Neuronal stem cell (in vitro differentiated cells): ENCODE measurements around the gene RAB44.

ENCODE experiments used
- DNase-seq: peaks from one replicate; pipeline ENCODE4 v3.0.0-alpha.2; 2013; ENCODE audit warnings: low spot score
- H2AFZ ChIP-seq: one replicate; pipeline ENCODE4 v1.6.1; 2013; ENCODE audit warnings: mild to moderate bottlenecking, low read length, inconsistent platforms
- H2AK5ac ChIP-seq: 2 replicates; pipeline ENCODE4 v1.6.1; 2013; ENCODE audit warnings: low read depth, mild to moderate bottlenecking, inconsistent platforms, low read length, moderate library complexity, mixed read lengths
- H2BK120ac ChIP-seq: 2 replicates; pipeline ENCODE4 v1.6.1; 2013; ENCODE audit warnings: low read depth, mild to moderate bottlenecking, inconsistent platforms, low read length, moderate library complexity, mixed read lengths
- H2BK12ac ChIP-seq: one replicate; pipeline ENCODE4 v1.6.1; 2013; ENCODE audit warnings: low read length, inconsistent platforms
- H2BK15ac ChIP-seq: 2 replicates; pipeline ENCODE4 v1.6.1; 2013; ENCODE audit warnings: mild to moderate bottlenecking, low read length, inconsistent platforms, mixed read lengths
- H2BK5ac ChIP-seq: one replicate; pipeline ENCODE4 v1.6.1; 2013; ENCODE audit warnings: inconsistent platforms, mild to moderate bottlenecking, low read length, moderate library complexity
- H3K14ac ChIP-seq: one replicate; pipeline ENCODE4 v1.6.1; 2013; ENCODE audit warnings: low read length, inconsistent platforms
- H3K18ac ChIP-seq: 2 replicates; pipeline ENCODE4 v1.6.1; 2013; ENCODE audit warnings: low read length, inconsistent platforms
- H3K23ac ChIP-seq: 2 replicates; pipeline ENCODE4 v1.6.1; 2013; ENCODE audit warnings: low read depth, mild to moderate bottlenecking, mixed read lengths, low read length, inconsistent platforms; ENCODE audit not compliant: poor library complexity
- H3K27ac ChIP-seq: replicated peaks from 3 replicates; pipeline ENCODE4 v1.5.1; 2013; ENCODE audit warnings: low read length, inconsistent platforms
- H3K27me3 ChIP-seq, 3 experiments: 2 replicates each; pipeline ENCODE4 v1.6.1; 2013; ENCODE audit warnings: low read length in 3 of 3, mild to moderate bottlenecking in 2 of 3, inconsistent platforms in 1 of 3, low read depth in 1 of 3, mixed read lengths in 1 of 3, moderate library complexity in 1 of 3; ENCODE audit not compliant: control insufficient read depth in 3 of 3, insufficient read depth in 3 of 3
- H3K36me3 ChIP-seq, 2 donors: replicated peaks in 1 of 2; 2 replicates each; pipeline ENCODE4 v1.6.1; 2013; ENCODE audit warnings: low read length in 2 of 2; ENCODE audit not compliant: control insufficient read depth in 2 of 2, insufficient read depth in 2 of 2
- H3K4ac ChIP-seq: 2 replicates; pipeline ENCODE4 v1.6.1; 2013; ENCODE audit warnings: inconsistent platforms, mild to moderate bottlenecking, low read length, moderate library complexity
- H3K4me1 ChIP-seq, 2 donors: 1 replicate in 1 of 2; 2 replicates in 1 of 2; pipeline ENCODE4 v1.6.1; 2013; ENCODE audit warnings: low read length in 2 of 2, low read depth in 1 of 2; ENCODE audit not compliant: control insufficient read depth in 2 of 2, insufficient read depth in 1 of 2
- H3K4me2 ChIP-seq: one replicate; pipeline ENCODE4 v1.6.1; 2013; ENCODE audit warnings: mild to moderate bottlenecking, low read length, inconsistent platforms; ENCODE audit not compliant: insufficient read depth, poor library complexity, severe bottlenecking
- H3K4me3 ChIP-seq, 2 donors: 2 replicates each; pipeline ENCODE4 v1.5.1; 2013; ENCODE audit warnings: low read length in 2 of 2, mild to moderate bottlenecking in 2 of 2, inconsistent platforms in 1 of 2, moderate library complexity in 1 of 2
- H3K79me1 ChIP-seq: one replicate; pipeline ENCODE4 v1.6.1; 2013; ENCODE audit warnings: low read depth, mild to moderate bottlenecking, inconsistent platforms, low read length, moderate library complexity
- H3K9ac ChIP-seq: one replicate; pipeline ENCODE4 v1.6.1; 2013; ENCODE audit warnings: mild to moderate bottlenecking, low read depth, low read length, inconsistent platforms; ENCODE audit not compliant: poor library complexity
- H3K9me3 ChIP-seq, 2 donors: replicated peaks in 1 of 2; 2 replicates each; pipeline versions ENCODE3 to v1.6.1; 2013; ENCODE audit warnings: low read length in 2 of 2, mild to moderate bottlenecking in 2 of 2, inconsistent platforms in 1 of 2, low read depth in 1 of 2, mixed read lengths in 1 of 2, moderate library complexity in 1 of 2; ENCODE audit not compliant: control insufficient read depth in 2 of 2, insufficient read depth in 1 of 2
- H4K8ac ChIP-seq: one replicate; pipeline ENCODE4 v1.6.1; 2013; ENCODE audit warnings: low read depth, mild to moderate bottlenecking, inconsistent platforms, low read length, moderate library complexity
- H4K91ac ChIP-seq: one replicate; pipeline ENCODE4 v1.6.1; 2013; ENCODE audit warnings: low read length, low read depth, mild to moderate bottlenecking, inconsistent platforms; ENCODE audit not compliant: poor library complexity
- WGBS, 2 donors: extraction: QIAGEN DNeasy Blood & Tissue Kit; methylation state at CpG; one replicate each; pipeline ENCODE4 v1.1.7; 2013; ENCODE audit warnings: missing lambda C conversion rate in 2 of 2, mixed read lengths in 1 of 2; ENCODE audit not compliant: insufficient read length in 2 of 2, insufficient replicate concordance in 1 of 2; ENCODE audit errors: extremely low coverage in 2 of 2; 5-methylcytosine and 5-hydroxymethylcytosine counted together

The RAB44 gene

DNA sequence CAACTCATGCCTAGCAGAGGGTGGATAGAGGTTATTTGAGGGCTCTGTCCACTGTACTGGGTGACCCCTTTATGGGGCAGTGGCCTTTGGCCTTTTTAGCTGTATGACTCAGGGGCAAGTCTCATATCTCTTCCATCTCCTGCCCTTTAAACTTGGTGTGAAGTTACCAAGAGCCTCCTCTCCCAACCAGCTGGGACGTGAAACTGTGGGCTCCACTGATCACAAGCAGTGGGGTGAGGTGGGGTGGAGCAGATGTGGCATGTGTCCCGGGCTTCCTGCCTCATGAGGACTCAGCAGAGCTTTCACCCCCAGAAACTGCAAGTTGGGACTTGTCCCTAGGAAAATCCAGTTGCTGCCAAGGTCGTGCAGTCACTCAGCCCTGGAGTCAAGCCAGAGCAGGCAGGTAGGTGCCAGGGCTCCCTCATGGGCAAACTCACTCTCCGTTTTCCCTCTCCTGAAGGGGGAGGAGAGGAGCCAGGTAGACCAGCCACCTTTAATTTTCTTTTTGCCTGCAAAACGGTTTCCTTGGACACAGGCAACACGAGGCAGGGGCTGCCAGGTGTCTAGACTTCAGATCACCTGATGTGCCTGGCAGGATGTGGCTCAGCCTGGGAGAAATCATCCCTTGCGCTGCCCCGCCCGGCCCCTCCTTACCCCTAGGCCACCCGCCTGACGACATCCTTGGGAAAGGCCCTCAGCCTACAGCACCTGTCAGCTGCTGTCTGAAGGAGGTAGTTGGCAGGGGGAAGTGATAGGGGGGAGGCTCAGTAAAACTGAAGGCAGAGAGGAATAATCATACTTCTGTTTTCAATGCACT, 15.1 kb upstream of the RAB44 start:
- no peak for DNase-seq
- H3K18ac ChIP-seq, result peak overlapping the region; percentile 12
- H4K91ac ChIP-seq, result no peak overlapping the region
- WGBS, 2 donors, result no CpG with 5 or more reads among the region's 11 CpGs
- peaks cover 24% of the 10 kb centered on the region for H3K79me1 ChIP-seq
- no peak overlapping the region for H2BK15ac ChIP-seq
- no peak overlapping the region for H3K4me3 ChIP-seq
- H3K4me2 ChIP-seq, result no peak overlapping the region
- H3K9ac ChIP-seq, result no peak overlapping the region
- H2AFZ ChIP-seq, result no peak overlapping the region
- H2BK120ac ChIP-seq, result no peak overlapping the region
- H3K4ac ChIP-seq, result no peak overlapping the region
- no peak overlapping the region for H3K23ac ChIP-seq
- H3K27ac ChIP-seq, result no peak overlapping the region
- H2BK12ac ChIP-seq, result no peak overlapping the region
- no peak overlapping the region for H2BK5ac ChIP-seq
- no peak overlapping the region for H2AK5ac ChIP-seq
- peaks cover 14 to 19% of the 10 kb centered on the region in 2 donors for H3K4me1 ChIP-seq
- no peak overlapping the region for H4K8ac ChIP-seq
- peaks cover 29 to 64% of the 10 kb centered on the region in 2 donors for H3K36me3 ChIP-seq
- H3K9me3 ChIP-seq, result peaks cover 0 to 4% of the 10 kb centered on the region in 2 donors
- no peak overlapping the region for H3K14ac ChIP-seq
- H3K27me3 ChIP-seq, result peaks cover 0 to 17% (median 0%) of the 10 kb centered on the region in 3 experiments

DNA sequence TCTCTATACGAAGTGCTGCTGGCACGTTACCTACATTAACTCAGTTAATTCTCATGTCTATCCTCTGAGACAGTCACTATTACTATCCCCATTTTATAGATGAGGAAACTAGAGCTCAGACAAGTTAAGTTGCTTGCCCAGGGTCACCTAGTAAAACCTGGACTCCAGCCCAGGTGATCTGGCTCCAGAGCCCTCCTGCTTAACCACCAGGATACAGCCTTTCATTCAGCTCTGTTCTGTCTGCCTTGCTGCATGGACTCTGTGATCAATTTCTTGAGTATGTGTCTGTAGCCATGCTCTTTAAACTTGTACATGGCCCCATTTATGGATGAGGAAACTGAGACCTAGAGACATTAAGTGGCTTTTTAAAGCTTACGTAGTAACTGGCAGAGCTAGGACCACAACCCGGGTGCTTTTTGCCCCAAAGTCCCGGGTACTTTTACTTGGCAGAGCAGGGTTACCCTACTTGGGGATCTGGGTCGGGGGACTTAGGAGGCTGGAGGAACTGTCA, 14.4 kb upstream of the RAB44 start:
- H3K4me1 ChIP-seq, result peaks cover 8 to 14% of the 10 kb centered on the region in 2 donors
- H3K23ac ChIP-seq, result no peak overlapping the region
- H3K18ac ChIP-seq, result no peak overlapping the region
- peaks cover 0 to 17% (median 0%) of the 10 kb centered on the region in 3 experiments for H3K27me3 ChIP-seq
- peaks cover 29 to 64% of the 10 kb centered on the region in 2 donors for H3K36me3 ChIP-seq
- no peak overlapping the region for H3K4ac ChIP-seq
- no peak overlapping the region for H3K9ac ChIP-seq
- WGBS, 2 donors, result no CpG with 5 or more reads among the region's 6 CpGs
- H3K14ac ChIP-seq, result no peak overlapping the region
- H3K4me3 ChIP-seq, result no peak overlapping the region
- no peak overlapping the region for H2BK12ac ChIP-seq
- peaks cover 0 to 4% of the 10 kb centered on the region in 2 donors for H3K9me3 ChIP-seq
- no peak overlapping the region for H3K4me2 ChIP-seq
- peaks cover 24% of the 10 kb centered on the region for H3K79me1 ChIP-seq
- H2BK5ac ChIP-seq, result no peak overlapping the region
- H2AFZ ChIP-seq, result no peak overlapping the region
- no peak overlapping the region for H4K8ac ChIP-seq
- no peak for DNase-seq
- no peak overlapping the region for H2BK15ac ChIP-seq
- H2BK120ac ChIP-seq, result no peak overlapping the region
- no peak overlapping the region for H3K27ac ChIP-seq
- no peak overlapping the region for H4K91ac ChIP-seq
- H2AK5ac ChIP-seq, result no peak overlapping the region

DNA sequence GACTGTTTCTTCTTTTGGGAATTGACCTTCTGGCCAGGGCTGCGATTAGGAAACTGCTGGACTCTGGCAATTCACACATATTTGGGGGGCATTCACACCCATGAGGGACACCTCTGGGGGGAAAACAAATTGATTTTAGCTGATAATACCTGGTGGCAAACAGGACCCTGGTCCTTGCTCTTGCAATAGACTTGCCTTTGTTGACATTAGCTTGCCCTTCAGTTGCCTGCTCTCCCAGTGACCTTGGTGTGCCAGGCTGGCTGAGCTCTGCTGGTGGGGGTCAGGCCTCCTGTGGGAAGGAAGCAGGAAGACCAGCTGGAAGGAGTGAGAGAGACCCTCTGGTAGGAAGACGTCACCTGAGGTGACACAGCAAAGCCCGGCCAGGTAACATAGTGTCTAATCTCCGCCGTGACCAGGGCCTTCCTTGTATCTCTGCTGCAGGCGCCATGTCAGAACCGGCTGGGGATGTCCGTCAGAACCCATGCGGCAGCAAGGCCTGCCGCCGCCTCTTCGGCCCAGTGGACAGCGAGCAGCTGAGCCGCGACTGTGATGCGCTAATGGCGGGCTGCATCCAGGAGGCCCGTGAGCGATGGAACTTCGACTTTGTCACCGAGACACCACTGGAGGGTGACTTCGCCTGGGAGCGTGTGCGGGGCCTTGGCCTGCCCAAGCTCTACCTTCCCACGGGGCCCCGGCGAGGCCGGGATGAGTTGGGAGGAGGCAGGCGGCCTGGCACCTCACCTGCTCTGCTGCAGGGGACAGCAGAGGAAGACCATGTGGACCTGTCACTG, 13.8 kb upstream of the RAB44 start:
- H3K4me3 ChIP-seq, result peak overlapping the region in 1 of 2 donors; percentile 13
- no CpG with 5 or more reads among the region's 29 CpGs for WGBS, 2 donors
- no peak overlapping the region for H4K8ac ChIP-seq
- no peak overlapping the region for H2BK15ac ChIP-seq
- peaks cover 21% of the 10 kb centered on the region for H3K79me1 ChIP-seq
- H3K4me2 ChIP-seq, result no peak overlapping the region
- no peak overlapping the region for H3K4ac ChIP-seq
- no peak overlapping the region for H4K91ac ChIP-seq
- H3K14ac ChIP-seq, result no peak overlapping the region
- H3K36me3 ChIP-seq, result peaks cover 29 to 64% of the 10 kb centered on the region in 2 donors
- no peak overlapping the region for H3K9ac ChIP-seq
- H2AFZ ChIP-seq, result no peak overlapping the region
- no peak overlapping the region for H2BK120ac ChIP-seq
- H3K9me3 ChIP-seq, result peaks cover 0 to 4% of the 10 kb centered on the region in 2 donors
- peaks cover 6 to 12% of the 10 kb centered on the region in 2 donors for H3K4me1 ChIP-seq
- no peak for DNase-seq
- no peak overlapping the region for H2BK5ac ChIP-seq
- no peak overlapping the region for H3K27ac ChIP-seq
- H3K23ac ChIP-seq, result peak overlapping the region; percentile 91
- H3K27me3 ChIP-seq, result peaks cover 0 to 15% (median 0%) of the 10 kb centered on the region in 3 experiments
- peak overlapping the region; percentile 28 for H2AK5ac ChIP-seq
- no peak overlapping the region for H3K18ac ChIP-seq
- no peak overlapping the region for H2BK12ac ChIP-seq

DNA sequence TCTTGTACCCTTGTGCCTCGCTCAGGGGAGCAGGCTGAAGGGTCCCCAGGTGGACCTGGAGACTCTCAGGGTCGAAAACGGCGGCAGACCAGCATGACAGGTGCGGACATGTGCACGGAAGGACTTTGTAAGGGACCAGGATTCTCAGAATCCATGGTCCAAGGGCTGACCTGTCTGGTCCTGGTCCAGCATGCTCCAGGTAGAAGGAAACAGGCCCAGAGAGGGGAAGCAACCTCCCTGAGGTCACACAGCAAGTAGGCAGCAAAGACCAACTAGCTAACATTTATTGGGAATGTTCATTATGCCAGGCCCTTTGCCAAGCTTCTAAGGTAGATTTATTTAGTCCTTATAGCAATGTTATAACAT, 13.2 kb upstream of the RAB44 start:
- no peak overlapping the region for H2BK12ac ChIP-seq
- H3K36me3 ChIP-seq, result peaks cover 29 to 64% of the 10 kb centered on the region in 2 donors
- no peak overlapping the region for H4K91ac ChIP-seq

More for the DNA sequence above, 13.2 kb upstream of the RAB44 start:
- Histone ChIP-seq H2AFZ (no peak overlapping the region), H2AK5ac (peak overlapping the region; percentile 28), H3K9me3 (peaks cover 0 to 4% of the 10 kb centered on the region in 2 donors), H2BK120ac (no peak overlapping the region), H2BK15ac (no peak overlapping the region), H3K4me1 (peaks cover 3 to 12% of the 10 kb centered on the region in 2 donors), H3K4me3 (peak overlapping the region in 1 of 2 donors; percentile 13), H3K4ac (no peak overlapping the region), H3K27ac (no peak overlapping the region), H3K9ac (no peak overlapping the region), H3K4me2 (no peak overlapping the region), H3K79me1 (peaks cover 16% of the 10 kb centered on the region), H4K8ac (no peak overlapping the region), H3K18ac (no peak overlapping the region), H3K23ac (peak overlapping the region; percentile 91), H3K27me3 (peaks cover 0 to 9% (median 0%) of the 10 kb centered on the region in 3 experiments), H3K14ac (no peak overlapping the region), H2BK5ac (no peak overlapping the region)
- no CpG with 5 or more reads among the region's 6 CpGs for WGBS, 2 donors
- DNase-seq, result no peak
